DOHH2 (cell line): Measurements from ENCODE around the gene OR10Z1.

ENCODE experiments used
- EZH2phosphoT487 ChIP-seq: fragments of 200-600 bp; sonication (generic); IDR thresholded peaks from 2 replicates; pipeline ENCODE4 v1.6.1; 2017; ENCODE audit warnings: borderline replicate concordance, mild to moderate bottlenecking, antibody characterized with exemption, low read length, moderate library complexity, mixed read lengths
- TF ChIP-seq, protein P1 (sequence below): fragments of 200-600 bp; sonication (generic); IDR thresholded peaks from one replicate; pipeline ENCODE4 v1.5.1; 2014; ENCODE audit warnings: antibody characterized with exemption, mild to moderate bottlenecking, low read depth, low read length; ENCODE audit not compliant: poor library complexity, severe bottlenecking

DNA sequence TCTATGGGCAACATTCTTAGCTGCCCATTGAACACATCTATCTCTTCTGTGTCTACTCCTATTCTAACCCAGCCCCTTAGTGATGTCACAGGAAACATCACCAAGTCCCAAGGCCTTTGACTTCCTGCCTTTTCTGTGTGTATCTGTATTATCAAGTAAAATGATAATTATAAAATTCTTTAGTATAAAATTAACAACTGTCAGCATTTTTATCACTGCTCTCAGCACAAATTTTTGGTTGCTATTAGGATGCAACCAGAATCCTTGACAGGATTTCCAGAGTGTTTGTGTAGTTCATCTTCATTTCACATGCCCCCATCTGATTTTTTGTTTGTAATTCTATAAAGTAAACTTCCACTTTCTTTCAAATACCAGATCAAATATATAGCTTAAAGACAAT lies 33.8 kb downstream of the OR10Z1 start:
- TF ChIP-seq, protein P1, sequence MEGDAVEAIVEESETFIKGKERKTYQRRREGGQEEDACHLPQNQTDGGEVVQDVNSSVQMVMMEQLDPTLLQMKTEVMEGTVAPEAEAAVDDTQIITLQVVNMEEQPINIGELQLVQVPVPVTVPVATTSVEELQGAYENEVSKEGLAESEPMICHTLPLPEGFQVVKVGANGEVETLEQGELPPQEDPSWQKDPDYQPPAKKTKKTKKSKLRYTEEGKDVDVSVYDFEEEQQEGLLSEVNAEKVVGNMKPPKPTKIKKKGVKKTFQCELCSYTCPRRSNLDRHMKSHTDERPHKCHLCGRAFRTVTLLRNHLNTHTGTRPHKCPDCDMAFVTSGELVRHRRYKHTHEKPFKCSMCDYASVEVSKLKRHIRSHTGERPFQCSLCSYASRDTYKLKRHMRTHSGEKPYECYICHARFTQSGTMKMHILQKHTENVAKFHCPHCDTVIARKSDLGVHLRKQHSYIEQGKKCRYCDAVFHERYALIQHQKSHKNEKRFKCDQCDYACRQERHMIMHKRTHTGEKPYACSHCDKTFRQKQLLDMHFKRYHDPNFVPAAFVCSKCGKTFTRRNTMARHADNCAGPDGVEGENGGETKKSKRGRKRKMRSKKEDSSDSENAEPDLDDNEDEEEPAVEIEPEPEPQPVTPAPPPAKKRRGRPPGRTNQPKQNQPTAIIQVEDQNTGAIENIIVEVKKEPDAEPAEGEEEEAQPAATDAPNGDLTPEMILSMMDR = no peak
- no peak for TF ChIP-seq EZH2phosphoT487
